Activated CD4-positive, alpha-beta T cell treated with anti-CD3 and anti-CD28 coated beads, Interleukin-10, Interleukin-2, amounts not matched to agents 100 ng/mL and 50 ng/mL, durations not matched to agents 16 hours and 8 hours (primary cell): ENCODE data around the gene CYB5R2.
"Not testable (repeated sequence)": the region's sequence is repeated elsewhere in the genome, so short reads cannot be mapped to it uniquely, and the experiment has no call there.

ENCODE experiments used
- DNase-seq: peaks from one replicate; pipeline ENCODE4 v3.0.0-alpha.2; 2020

Gene CYB5R2

DNA sequence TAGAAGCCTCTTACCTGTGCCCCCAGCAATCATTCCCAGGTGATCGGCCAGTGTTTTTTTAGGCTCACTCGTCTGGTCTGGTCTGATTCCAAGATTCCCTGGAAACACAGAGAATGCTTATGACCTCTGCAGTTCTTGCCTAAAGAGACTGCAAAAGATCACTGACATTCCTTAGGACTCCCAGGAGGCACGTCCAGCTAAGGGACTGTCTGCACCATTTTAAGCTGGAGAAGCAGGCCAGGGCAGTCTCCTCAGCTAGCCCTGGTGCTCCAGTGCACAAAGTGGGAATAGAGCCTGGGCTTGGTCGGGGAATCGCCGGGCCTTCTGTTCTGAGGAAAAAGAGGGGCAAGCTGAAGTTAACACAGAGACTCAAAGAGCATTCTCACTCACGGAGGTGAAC lies 4.8 kb downstream of the CYB5R2 start:
- no peak for DNase-seq

DNA sequence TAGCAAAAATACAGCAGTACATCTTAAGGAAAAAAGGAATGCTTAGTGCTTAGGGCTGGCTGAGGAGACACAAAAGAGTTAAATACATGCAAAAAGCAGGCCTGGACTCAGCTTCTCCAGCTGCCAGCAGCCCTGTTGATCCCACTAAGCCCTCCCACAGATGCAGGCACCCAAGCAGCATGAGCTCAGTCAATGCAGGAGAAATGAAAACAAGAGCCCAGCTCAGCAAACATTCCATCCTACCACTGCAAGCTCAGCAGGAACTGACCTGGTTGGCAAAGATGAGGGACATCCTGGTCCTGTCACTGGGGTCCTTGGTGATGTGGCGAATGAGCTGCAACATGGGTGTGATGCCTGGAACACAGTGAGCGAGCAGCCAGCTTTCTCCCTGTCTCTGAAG lies 5.8 kb downstream of the CYB5R2 start:
- DNase-seq: no peak

DNA sequence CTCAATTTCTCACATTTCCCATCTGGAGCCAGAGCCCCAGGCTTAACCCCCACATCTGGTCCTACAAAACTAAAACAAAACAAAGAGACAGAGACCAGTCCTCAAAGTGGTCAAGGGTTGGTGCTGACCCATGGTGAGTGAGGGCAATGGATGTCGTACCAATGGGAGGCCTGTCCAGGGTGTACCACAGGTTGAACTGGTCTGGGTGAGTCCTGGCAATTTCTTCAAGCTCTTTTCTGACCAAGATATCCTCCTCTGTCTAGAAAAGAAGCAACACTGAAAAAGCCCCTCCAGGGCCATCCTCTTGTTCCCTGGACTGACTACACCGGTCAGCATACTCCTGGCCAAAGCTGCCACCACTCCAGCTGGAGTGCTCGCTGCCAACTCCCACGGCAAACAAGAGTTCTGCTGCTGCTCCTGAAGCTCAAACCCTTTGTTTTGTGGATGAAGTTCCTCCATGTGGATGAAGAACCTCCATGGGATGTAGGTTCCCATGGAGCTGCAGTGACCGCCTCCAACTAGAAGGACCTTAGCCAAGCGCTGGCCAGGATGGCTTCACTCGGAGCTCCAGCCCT lies 6.9 kb downstream of the CYB5R2 start:
- DNase-seq: no peak

DNA sequence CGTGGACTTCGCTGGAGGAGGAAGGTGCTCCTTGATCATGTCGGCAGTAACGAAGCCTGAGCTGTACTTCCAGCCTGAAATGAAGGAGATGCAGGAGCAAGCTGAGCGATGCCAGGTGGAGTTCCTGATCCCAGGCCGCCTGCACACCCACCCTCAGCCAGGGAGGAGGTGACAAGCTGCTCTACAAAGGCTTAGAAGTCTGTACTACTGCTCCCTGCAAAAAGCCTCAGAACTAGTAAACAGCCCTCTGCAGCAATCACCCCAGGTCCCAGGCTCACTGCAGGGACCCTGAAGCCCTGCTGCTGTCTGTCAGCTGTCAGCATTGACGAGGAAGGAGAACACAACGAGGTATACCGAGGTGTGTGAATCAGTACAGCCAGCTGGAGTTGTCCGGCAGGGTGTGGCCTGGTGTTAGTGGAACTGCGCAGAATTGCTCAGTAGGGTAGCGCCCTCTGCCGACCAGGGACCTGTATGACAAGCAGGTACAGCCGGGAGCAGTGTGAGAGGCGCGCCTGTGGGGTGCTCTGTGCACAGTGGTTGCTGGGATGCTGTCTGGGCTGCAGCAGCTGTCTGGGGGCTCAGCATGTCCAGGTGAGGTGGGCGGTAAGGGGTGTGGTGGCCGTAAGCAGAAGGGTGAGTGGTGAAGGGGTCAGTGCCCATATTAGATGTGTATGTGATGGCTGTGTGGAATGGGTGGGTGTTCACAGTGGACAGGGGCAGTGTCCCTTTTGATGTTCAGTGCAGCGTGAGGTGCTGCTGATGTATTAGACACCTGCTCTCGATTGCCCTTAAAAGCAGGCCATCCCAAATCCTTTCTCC lies 7.6 kb downstream of the CYB5R2 start:
- peak; percentile 83 for DNase-seq

DNA sequence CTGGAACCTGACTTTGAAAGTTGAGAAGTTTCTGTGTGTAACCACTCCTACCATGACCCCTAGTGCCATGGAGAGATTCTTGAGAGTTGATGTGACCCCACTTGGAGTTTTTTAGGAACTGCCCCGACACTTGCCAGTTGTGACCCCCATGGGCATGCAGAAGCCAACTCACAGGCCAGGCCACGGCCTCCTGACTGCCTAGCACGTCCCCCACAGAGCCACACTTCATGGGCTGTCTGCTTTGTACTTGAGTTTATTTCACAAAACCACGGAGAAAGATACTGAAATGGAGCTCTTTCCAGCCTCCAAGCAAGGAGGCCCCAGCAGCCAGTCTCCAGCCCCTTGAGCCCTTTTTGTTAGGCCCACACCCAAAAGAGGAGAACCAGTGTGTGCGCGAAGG lies 8.4 kb downstream of the CYB5R2 start:
- DNase-seq: no peak

DNA sequence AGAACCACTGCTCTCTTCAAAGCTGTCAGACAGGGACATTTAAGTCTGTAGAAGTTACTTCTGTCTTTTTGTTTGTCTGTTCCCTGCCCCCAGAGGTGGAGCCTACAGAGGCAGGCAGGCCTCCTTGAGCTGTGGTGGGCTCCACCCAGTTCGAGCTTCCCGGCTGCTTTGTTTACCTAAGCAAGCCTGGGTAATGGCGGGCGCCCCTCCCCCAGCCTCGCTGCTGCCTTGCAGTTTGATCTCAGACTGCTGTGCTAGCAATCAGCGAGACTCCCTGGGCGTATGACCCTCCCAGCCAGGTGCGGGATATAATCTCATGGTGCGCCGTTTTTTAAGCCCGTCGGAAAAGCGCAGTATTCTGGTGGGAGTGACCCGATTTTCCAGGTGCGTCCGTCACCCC lies 9.8 kb downstream of the CYB5R2 start:
- not testable (repeated sequence) for DNase-seq

DNA sequence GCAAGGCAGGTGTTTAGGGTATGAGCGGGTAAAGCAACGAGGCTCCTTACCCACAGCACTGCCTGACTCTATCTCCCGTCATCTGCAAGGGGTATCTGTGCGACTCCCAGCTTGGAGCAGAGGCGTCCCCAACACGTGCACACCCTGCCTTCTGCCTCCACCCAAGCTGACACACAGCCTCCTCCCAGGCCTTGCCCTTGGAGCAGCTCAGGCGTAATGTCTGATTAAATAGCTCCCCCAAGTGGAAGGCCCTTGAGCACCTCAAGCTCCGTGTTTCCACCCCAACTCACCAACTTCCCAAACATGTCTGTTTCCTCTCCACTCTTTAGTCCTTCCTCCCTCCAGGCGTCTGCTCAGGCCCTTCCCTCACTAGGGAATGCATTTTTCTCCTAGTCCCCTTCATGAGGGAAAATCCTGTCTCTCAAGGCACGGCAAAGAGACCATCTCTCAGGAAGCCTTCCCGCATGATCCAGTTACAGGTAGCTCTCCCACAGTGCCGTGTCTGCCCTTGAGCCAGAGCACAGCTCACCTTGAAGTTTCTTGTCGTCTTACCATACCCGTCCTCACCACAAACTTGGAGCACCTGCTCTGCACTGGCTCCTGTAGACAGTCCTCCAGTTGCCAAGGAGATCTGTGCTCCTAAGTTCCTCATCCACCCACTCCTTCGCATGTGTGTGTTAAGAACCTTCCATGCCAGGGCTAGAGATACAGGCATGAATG lies 15.8 kb downstream of the CYB5R2 start:
- DNase-seq: peak; percentile 49

DNA sequence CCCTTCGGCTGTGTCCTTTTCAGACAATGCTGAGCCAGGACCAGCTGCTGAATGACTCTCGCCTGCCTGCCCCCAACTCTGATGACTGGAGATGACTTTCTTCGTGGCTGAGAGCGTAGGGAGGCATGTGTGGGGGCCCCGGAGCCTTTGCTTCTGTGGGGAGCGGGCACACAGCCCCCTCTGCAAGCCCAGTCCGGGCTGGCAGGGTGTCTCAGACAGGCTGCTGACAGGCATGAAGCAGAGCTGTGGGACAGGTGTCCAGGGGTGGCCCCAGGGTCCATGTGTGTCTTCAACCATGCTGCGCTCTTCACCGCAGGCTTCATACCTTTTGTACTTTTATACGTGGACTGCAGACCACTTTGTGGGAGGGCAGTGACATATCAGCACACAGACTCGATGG lies 16.6 kb downstream of the CYB5R2 start:
- no peak for DNase-seq

DNA sequence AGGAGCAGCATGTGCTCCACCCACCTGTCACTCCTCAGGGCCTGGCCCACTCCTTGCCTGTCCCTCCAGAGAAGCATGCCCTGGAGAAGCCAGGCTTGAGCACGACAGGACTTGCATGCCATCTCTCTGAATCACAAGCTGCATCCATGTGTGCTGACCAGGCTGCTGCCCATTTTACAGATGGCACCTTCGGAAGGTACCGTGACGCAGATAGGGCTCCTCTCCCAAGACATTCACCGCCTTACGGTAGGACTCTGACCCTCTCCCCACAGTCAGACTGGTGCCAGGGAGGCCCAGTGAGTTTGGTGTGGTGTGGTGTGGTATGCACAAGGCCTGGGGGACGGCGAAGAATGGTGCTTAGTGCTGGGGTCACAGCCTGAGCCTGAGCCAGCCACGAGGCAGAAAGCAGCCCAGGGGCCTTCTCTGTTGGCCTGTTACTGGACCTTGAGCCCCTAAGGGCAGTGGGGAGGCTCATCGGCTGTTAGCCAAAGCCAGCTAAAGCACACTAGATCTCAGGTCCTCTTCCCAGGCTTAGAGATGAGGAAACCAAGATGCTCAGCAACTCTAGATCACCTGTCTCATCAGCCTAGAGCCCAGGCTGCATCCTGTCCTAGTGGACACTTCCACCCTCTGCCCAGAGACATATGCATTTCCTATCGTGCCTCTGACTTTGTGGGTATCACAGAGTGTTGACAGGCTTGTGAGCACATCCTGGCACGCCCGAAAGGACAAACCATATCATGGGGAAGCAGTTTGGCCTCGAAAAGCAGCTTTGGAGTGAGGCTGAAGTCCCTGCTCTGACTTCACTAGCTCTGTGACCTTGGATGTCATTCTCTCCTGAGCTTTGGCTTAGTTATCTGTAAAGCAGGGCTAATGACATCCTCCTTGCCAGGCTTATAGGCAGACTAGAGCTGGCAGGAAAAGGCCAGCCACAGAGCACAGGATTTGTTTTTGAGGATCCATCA lies 17.8 kb downstream of the CYB5R2 start:
- no peak for DNase-seq

DNA sequence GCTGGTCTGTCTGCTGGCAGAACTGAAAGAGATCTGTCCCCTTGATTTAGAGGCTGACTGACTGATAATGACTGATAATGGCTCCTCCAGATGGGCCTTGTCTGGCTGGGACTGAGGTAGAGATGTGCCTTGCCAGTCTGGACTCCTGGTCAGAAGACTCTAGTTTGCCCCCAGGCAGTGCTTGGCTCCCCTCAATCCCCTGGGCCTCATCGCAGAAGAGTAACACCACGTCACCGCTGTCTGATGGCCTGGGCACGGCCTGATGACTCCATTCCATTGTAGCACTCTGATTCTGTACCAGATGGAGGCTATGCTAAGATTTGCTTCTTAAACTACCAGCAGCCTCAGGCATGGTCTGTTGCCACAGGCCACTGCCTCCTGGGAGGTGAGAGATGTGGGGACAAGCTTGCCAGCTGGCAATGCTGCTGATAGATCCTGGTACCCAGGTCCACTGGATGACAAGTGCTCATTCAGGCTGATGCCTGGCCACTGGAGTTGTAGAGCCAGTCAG lies 19.1 kb downstream of the CYB5R2 start:
- no peak for DNase-seq

DNA sequence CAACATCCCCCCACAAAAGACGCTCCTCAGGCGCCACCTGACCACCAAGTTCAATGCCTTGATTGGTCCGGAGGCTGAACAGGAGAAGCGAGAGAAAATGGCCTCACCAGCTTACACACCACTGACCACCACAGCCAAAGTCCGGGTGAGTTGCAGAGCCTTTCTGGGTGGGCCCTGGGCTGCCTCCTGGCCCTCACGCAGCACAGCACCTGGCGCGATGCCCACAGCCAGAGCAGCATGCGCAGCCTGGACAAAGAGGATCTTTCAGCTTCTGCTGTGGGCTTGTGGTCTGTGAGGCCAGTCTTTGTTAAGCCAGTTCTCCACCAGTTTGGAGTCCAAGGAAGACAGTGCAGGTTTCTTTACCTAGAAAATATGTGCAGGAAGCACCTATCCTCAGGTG lies 21.6 kb downstream of the CYB5R2 start:
- DNase-seq: no peak

DNA sequence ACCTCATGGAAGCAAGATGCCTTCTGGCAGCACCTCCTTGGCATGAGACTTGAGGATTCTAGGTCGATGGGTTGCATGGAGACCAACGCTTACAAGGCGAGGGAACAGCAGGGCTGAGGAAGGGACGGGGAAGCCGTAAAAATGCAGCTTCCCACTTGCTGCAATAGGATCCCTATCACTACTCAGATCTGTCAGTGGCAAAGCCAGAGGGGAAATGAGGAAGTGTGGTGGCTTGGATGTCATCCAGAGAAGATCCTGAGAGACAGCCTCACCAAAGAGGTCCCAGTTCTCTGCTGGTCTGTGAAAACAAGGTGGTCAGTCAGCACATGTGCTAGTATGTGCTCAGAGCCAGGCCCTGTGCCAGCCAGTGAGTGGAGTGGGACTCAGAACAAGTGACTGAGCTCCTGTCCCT lies 22.2 kb downstream of the CYB5R2 start:
- DNase-seq: no peak

DNA sequence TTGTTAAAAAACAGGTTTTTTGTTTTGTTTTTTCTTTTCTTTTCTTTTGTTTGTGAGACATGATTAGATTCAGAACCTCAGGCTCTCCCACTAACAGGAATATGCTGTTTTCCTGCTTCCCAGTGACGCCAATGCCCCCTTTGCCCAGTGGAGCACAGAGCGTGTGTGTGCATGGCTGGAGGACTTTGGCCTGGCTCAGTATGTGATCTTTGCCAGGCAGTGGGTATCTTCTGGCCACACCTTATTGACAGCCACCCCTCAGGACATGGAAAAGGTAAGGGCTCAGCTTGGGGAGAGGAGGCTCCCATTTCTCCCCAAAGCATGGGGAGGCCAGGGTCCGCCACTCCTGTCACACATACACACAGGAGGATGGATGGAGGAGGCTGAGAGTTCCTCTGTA lies 25.0 kb downstream of the CYB5R2 start:
- DNase-seq: no peak

DNA sequence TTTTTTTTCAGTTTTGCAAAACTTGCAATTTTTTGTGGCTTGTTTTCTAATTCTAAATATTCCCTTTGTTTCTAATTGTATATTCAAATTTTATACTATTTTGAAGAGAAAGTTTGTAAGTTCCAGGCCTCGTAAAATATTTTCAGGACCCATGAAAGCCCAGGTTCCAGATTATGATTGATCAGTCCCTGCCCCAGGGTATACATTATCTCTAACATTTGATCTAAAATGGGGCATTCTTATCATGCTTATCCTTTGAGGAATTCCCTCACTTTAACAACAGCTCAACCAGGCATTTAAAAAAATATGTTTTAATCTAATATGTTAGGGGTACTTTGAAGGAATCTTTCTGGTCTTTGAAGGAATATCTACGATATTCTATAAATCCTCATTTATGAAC lies 26.4 kb downstream of the CYB5R2 start:
- DNase-seq: no peak

DNA sequence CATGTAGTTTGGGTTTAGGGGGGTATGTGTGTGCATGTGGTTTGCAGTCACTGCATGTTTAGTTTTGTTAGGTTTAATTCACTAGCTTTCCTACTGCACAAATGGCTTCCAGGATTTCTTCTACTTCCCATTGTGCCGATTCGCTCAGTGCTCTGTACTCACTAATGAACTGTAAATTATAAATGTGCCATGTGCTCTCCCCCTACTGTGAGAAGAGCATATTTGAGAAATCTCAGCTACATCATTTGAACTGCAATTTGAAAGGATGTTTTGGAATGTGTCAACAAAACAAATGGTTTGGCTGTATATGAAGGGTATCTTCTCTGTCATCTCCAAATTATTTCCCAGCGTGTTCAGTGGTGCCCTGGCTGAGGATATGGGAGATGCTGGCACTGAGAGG lies 28.1 kb downstream of the CYB5R2 start:
- no peak for DNase-seq

DNA sequence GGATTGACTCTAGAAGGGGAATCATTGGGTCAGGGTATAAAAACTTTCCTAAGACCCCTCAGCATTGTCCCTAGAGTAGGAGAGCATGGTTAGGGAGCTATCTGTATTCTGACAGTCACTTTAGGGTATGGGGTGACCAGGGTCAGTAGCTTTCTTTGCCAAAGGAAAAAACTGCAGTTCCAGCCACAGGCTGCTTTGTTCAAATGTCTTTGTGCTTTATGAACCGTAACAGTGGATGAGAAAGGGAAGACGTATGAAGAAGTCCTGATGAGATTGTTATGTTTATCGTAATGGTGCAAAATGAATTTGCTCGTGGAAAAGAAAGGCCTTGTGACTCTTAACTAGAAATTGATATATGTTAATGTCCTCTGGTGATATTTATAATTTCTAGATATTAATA lies 30.0 kb downstream of the CYB5R2 start:
- DNase-seq: no peak

DNA sequence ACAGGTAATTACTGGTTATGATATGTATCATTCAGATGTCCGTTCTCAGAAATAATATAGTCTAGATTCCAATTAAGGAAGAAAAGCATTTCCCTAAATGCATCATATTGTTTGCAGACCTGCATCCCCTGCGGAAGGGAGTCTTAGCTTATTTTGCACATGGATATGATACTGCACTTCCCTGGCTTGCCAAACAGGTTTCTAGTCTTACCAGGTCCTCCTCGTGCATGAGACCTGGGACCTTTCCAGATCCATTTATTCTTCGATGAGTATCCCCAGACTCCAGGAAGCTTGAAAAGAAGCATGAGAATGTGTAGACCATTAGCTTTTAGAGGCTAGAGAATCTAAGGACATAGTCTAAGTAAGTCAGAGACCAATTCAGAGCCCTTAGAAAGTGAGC lies 30.6 kb downstream of the CYB5R2 start:
- DNase-seq: no peak

DNA sequence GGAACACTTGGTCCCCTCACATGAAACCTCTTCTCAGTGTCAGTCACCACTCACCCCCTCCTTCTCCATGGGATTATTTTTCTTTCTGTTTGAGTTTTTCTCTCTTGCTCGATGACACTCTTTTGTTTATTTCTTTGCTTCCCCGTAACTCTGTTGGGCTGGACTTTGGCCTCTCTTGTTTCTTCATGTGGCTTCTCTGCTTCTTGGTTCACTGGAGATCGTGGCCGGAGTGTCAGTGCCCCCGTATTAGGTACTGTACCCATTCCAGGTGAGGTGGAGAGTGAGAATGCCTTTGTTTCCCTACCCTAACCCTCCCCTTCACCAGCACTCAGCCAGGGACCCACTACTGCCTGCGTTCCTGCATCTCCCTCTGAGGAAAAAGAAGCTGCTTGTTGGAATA lies 32.5 kb downstream of the CYB5R2 start:
- no peak for DNase-seq

DNA sequence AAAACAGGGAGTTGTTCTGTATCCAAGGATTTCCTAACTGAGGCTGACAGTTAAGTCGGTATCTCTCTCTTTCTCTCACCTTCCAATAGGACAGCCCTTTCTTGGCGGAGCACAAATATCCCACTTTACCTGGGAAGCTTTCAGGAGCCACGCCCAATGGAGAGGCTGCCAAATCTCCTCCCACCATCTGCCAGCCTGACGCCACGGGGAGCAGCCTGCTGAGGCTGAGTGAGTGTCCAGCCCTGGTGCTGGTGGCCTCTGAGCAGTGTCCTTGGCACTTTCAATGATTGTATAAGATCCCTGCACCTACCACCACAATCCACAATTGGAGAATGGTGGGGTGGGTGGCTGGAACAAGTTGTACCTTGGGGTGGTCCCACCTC lies 33.7 kb downstream of the CYB5R2 start:
- DNase-seq: no peak

DNA sequence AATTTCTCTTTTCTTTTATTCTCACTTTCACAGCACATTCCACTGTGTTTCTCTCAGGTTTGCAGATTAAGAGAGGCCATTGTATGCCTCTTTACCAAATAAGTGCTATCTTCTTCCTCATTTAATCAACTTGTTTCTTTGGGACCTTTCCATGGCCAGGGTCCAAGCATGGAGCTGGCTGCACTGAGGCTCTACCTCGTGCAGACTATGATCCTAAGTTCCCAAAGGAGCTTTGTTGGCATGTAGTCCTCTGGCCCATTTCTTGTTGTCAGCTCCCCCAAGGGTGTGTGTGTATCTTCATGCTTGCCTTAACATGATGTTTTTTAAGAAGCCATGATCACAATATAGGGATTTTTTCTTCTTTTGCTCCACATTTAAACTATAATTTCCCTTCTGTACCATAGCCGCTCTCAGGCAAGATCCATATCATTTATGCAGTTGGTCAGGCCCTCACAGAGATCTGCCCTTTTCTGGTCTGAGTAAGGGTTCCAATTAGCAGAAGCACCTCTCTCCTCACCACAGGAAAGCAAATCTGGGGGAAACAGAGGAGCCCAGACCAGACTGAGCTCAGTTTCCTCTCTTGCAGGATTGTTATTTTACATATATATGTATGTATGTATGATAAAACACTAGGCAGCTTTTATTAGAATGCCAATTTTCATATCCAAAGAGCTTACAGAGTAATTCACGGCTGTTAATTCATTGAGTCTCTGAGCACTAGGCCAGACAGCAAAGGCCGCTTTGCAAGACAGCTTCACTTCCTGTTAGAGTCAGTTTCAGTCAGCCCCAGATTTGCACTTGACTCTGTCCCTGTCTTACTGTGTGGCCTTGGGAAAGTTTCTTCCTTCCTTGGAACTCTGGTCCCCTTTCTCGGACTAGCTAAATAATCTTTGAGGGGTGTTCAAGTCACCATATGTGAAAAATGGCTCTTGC lies 34.3 kb downstream of the CYB5R2 start:
- DNase-seq: no peak

DNA sequence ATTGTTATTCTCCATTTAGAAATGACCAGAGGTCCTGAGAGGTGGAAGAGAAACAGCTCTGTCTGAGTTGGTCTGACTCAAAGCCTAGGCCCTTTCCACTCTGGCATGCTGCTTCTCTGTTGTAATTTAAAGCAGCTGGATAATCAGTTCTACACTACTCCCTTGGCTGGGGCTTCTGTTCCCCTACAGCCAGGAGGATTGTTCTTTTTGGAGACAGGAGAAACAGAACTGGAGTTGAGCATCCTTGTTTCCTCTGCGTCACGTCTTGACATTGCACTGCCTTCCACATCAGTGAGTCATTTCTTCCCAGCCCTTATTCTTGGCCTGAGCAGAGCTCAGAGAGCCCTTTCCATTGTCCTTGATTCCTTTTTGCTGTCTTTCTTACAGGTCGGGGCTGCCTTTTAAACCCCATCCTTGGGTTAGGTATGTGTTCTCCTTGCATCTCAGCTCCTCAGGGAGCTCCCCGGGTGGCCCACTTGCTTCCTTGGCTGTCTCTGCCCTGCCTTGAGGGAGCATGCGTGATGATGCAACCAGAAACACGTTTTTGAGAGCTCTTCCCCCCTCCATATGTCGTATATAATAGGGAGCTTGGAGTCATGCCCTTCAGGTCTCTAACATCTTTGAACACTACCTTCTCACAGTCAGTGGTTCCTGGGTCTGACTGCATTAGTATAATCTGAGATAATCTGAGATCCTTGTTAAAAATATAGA lies 35.7 kb downstream of the CYB5R2 start:
- no peak for DNase-seq
